ENCODE data around the gene EPHX1. TPM values are rescaled to one million over a fixed set of nuclear protein-coding genes. Genes with fewer than 3 reads are reported as not detected.

Gene EPHX1
- total and polyA plus RNA-seq, 2 of the 8 experiments (the other 6 are each of a cell fraction or from before 2014, with no cell fraction given): 45.3 to 79.1 TPM

GRCh38 chr1:225863167-225863566 is 53.2 kb downstream of the EPHX1 start:
- Histone ChIP-seq H4K91ac (replicated peaks; ENCODE audit: insufficient read length, low read length) (no peak overlapping the region), H2BK15ac (ENCODE audit: low read length) (no peak overlapping the region), H3K27ac (ENCODE audit: low read depth, low read length) (no peak overlapping the region), H3K4me1 (replicated peaks in 1 of 4; ENCODE audit: control insufficient read depth in 3 of 4, insufficient read depth in 4 of 4, low read length in 3 of 4) (no peaks in the 10 kb centered on the region), H3K9ac (replicated peaks in 1 of 4; ENCODE audit: extremely low read depth in 1 of 4, low read depth in 3 of 4, low read length in 3 of 4) (no peak overlapping the region), H2BK20ac (ENCODE audit: low read length) (no peak overlapping the region), H3K23ac (ENCODE audit: insufficient read length) (no peak overlapping the region), H2BK5ac (ENCODE audit: low read depth, low read length) (no peak overlapping the region), H2AFZ (ENCODE audit: low read length) (no peak overlapping the region), H4K20me1 (replicated peaks in 1 of 2; ENCODE audit: control insufficient read depth in 1 of 2, insufficient read depth in 2 of 2, low read length in 2 of 2) (peaks cover 0 to 4% of the 10 kb centered on the region in 2 experiments), H2AK5ac (ENCODE audit: low read depth, low read length) (no peak overlapping the region), H3K18ac (ENCODE audit: extremely low read depth, low read length) (no peak overlapping the region), H4K8ac (ENCODE audit: extremely low read depth, insufficient read depth, low read length) (no peak overlapping the region), H2BK120ac (replicated peaks; ENCODE audit: low read depth, low read length) (no peak overlapping the region), H3K79me1 (ENCODE audit: low read depth, low read length) (no peaks in the 10 kb centered on the region), H4K5ac (ENCODE audit: insufficient read length, low read depth, low read length) (no peak overlapping the region), H2BK12ac (ENCODE audit: low read depth, low read length) (no peak overlapping the region), H3K27me3 (replicated peaks in 1 of 4; ENCODE audit: control insufficient read depth in 3 of 4, extremely low read depth in 1 of 4, insufficient read depth in 3 of 4, low read length in 3 of 4) (no peaks in the 10 kb centered on the region), H3K4ac (replicated peaks; ENCODE audit: insufficient read length, low read depth, low read length) (no peak overlapping the region), H3K4me3 (ENCODE audit: extremely low read depth in 1 of 4, insufficient read depth in 2 of 4, low read depth in 3 of 4, low read length in 4 of 4) (no peak overlapping the region), H3K9me3 (ENCODE audit: insufficient read depth in 2 of 2, low read depth in 1 of 2, low read length in 1 of 2) (no peaks in the 10 kb centered on the region), H3K36me3 (ENCODE audit: control insufficient read depth in 2 of 4, insufficient read depth in 4 of 4, low read length in 3 of 4) (peaks cover 7 to 30% (median 16%) of the 10 kb centered on the region in 4 experiments), H3K56ac (replicated peaks; ENCODE audit: insufficient read length, low read depth, low read length) (no peak overlapping the region), H3K23me2 (ENCODE audit: low read depth, low read length) (no peaks in the 10 kb centered on the region), H3K79me2 (ENCODE audit: control insufficient read depth in 1 of 2, insufficient read depth in 2 of 2, low read length in 2 of 2) (no peaks in the 10 kb centered on the region), H3K4me2 (ENCODE audit: insufficient read depth in 1 of 2, low read depth in 2 of 2, low read length in 2 of 2) (no peak overlapping the region), H3K14ac (ENCODE audit: insufficient read length) (no peak overlapping the region)
- DNase-seq (ENCODE audit: low read depth in 1 of 2, low spot score in 2 of 2): no peak
- whole genome bisulfite sequencing, 2 experiments (ENCODE audit: extremely low coverage in 1 of 2, insufficient coverage in 1 of 2, insufficient read length in 1 of 2, insufficient replicate concordance in 2 of 2, low coverage in 1 of 2, low lambda C conversion rate in 2 of 2, missing lambda C conversion rate in 1 of 2): 97% methylated on average over 5 of the region's 5 CpGs; no CpG with 5 or more reads in 1 of the 2 experiments
- ChIA-PET CTCF (ENCODE audit: partially characterized antibody) (interaction anchor here (0.8 to 1.6 kb wide), 3 partner anchors 17 to 35 kb away, joined by 3 to 6 read pairs (median 3); partner anchors contain the start of gene LEFTY1), POLR2A (ENCODE audit: partially characterized antibody) (no interaction called here)
- no peak for FAIRE-seq
- TF ChIP-seq RBBP5 (IDR thresholded peaks at IDR 0.05; ENCODE audit: borderline replicate concordance, low read depth, low read length) (no peak), SIX5 (IDR thresholded peaks at IDR 0.05; ENCODE audit: low read depth, low read length) (no peak)
